ENCODE results near the gene FBXO44. TPM values are rescaled to one million over a fixed set of nuclear protein-coding genes. Genes with fewer than 3 reads are reported as not detected.

Gene FBXO44
- total RNA-seq, 1 experiment from 2014 or later = 60.9 TPM

- POLR2A ChIA-PET = no interaction called here
- BruUV-seq (replicated peaks) = no TSS peak
These were observed 9.4 kb upstream of the FBXO44 start for GRCh38 chr1:11645270-11645669.

More at GRCh38 chr1:11645270-11645669, 9.4 kb upstream of the FBXO44 start:
- DNase-seq (ENCODE audit: low read depth, low spot score) (no peak), ATAC-seq (no peak)
- no peaks in the 10 kb centered on the region for H4K20me1 ChIP-seq (ENCODE audit: insufficient read depth)
- peaks cover 0 to 9% of the 10 kb centered on the region in 2 experiments; a peak in 1 of 4 replicates for H3K4me1 ChIP-seq (ENCODE audit: control insufficient read depth in 1 of 2, insufficient read depth in 2 of 2, low read length in 2 of 2)
- H3K36me3 ChIP-seq (ENCODE audit: control insufficient read depth in 1 of 2, insufficient read depth in 2 of 2, low read length in 2 of 2) = no peaks in the 10 kb centered on the region
- H3K4me3 ChIP-seq (replicated peaks in 1 of 2; ENCODE audit: low read depth in 1 of 2, low read length in 2 of 2) = no peak overlapping the region
- ChIA-PET RAD21 (ENCODE audit: low non-redundant PET in 1 of 2, low total read pairs in 2 of 2, uncharacterized antibody in 2 of 2, unreplicated experiment in 2 of 2) (interaction anchor here (0.6 to 1.3 kb wide), 4 partner anchors 537 to 608 kb away, joined by 3 to 9 read pairs (median 4); no protein-coding TSS in a partner anchor), CTCF (interaction anchor here (0.5 to 2.3 kb wide), 10 partner anchors 74 to 608 kb away, joined by 3 to 29 read pairs (median 4); partner anchors contain the start of gene AGTRAP)
- H3K27ac ChIP-seq (ENCODE audit: low read depth, low read length) = no peak overlapping the region
- H2AFZ ChIP-seq (ENCODE audit: low read depth, low read length, poor library complexity, severe bottlenecking) = no peak overlapping the region
- H3K27me3 ChIP-seq (ENCODE audit: insufficient read depth, low read length) = no peaks in the 10 kb centered on the region
- no peak overlapping the region for H3K9ac ChIP-seq (ENCODE audit: low read length)
- TF ChIP-seq EZH2phosphoT487 (IDR thresholded peaks at IDR 0.05; ENCODE audit: borderline replicate concordance) (no peak), JUND (IDR thresholded peaks at IDR 0.05) (no peak), CBX3 (IDR thresholded peaks at IDR 0.05; ENCODE audit: low read depth) (no peak), SRF (IDR thresholded peaks at IDR 0.05; ENCODE audit: low read depth) (no peak), POLR2A (IDR thresholded peaks at IDR 0.05; ENCODE audit: borderline replicate concordance, extremely low read depth, insufficient read depth, insufficient read length) (no peak)
- TF ChIP-seq, protein P1, sequence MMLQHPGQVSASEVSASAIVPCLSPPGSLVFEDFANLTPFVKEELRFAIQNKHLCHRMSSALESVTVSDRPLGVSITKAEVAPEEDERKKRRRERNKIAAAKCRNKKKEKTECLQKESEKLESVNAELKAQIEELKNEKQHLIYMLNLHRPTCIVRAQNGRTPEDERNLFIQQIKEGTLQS (IDR thresholded peaks at IDR 0.05) = no peak
- TF ChIP-seq, protein P2, sequence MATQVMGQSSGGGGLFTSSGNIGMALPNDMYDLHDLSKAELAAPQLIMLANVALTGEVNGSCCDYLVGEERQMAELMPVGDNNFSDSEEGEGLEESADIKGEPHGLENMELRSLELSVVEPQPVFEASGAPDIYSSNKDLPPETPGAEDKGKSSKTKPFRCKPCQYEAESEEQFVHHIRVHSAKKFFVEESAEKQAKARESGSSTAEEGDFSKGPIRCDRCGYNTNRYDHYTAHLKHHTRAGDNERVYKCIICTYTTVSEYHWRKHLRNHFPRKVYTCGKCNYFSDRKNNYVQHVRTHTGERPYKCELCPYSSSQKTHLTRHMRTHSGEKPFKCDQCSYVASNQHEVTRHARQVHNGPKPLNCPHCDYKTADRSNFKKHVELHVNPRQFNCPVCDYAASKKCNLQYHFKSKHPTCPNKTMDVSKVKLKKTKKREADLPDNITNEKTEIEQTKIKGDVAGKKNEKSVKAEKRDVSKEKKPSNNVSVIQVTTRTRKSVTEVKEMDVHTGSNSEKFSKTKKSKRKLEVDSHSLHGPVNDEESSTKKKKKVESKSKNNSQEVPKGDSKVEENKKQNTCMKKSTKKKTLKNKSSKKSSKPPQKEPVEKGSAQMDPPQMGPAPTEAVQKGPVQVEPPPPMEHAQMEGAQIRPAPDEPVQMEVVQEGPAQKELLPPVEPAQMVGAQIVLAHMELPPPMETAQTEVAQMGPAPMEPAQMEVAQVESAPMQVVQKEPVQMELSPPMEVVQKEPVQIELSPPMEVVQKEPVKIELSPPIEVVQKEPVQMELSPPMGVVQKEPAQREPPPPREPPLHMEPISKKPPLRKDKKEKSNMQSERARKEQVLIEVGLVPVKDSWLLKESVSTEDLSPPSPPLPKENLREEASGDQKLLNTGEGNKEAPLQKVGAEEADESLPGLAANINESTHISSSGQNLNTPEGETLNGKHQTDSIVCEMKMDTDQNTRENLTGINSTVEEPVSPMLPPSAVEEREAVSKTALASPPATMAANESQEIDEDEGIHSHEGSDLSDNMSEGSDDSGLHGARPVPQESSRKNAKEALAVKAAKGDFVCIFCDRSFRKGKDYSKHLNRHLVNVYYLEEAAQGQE (IDR thresholded peaks at IDR 0.05; ENCODE audit: low read depth) = no peak
- TF ChIP-seq, protein P3, sequence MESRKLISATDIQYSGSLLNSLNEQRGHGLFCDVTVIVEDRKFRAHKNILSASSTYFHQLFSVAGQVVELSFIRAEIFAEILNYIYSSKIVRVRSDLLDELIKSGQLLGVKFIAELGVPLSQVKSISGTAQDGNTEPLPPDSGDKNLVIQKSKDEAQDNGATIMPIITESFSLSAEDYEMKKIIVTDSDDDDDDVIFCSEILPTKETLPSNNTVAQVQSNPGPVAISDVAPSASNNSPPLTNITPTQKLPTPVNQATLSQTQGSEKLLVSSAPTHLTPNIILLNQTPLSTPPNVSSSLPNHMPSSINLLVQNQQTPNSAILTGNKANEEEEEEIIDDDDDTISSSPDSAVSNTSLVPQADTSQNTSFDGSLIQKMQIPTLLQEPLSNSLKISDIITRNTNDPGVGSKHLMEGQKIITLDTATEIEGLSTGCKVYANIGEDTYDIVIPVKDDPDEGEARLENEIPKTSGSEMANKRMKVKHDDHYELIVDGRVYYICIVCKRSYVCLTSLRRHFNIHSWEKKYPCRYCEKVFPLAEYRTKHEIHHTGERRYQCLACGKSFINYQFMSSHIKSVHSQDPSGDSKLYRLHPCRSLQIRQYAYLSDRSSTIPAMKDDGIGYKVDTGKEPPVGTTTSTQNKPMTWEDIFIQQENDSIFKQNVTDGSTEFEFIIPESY (IDR thresholded peaks at IDR 0.05; ENCODE audit: extremely low read depth, insufficient replicate concordance, low read length) = no peak
- intact Hi-C loops (cut with micrococcal nuclease) = loop anchor here (1.0 kb wide), 1 partner anchor 608 kb away; no protein-coding TSS in a partner anchor
- H3K9me3 ChIP-seq (ENCODE audit: control insufficient read depth in 1 of 2, insufficient read depth in 1 of 2, low read depth in 1 of 2, low read length in 2 of 2) = no peaks in the 10 kb centered on the region
- no peaks in the 10 kb centered on the region for H3K79me2 ChIP-seq (ENCODE audit: insufficient read depth, low read length)
- H3K9me2 ChIP-seq (ENCODE audit: insufficient read depth) = no peaks in the 10 kb centered on the region
- no peak overlapping the region for H3K4me2 ChIP-seq (ENCODE audit: low read length)
